Thyroid gland (tissue), 4 donors: Measurements from ENCODE around the gene EPHA3. TPM values are rescaled to one million over a fixed set of nuclear protein-coding genes. Genes with fewer than 3 reads are reported as not detected.

ENCODE experiments used
- DNase-seq, 2 donors: peaks; one replicate each; pipeline ENCODE4 v3.0.0-alpha.2; 2019
- H3K27ac ChIP-seq, 3 donors: fragments of 200-600 bp; sonication (generic); 1 replicate in 2 of 3; 2 replicates in 1 of 3; pipeline ENCODE4 v1.5.1; 2016 to 2019; ENCODE audit warnings: mild to moderate bottlenecking in 1 of 3, moderate library complexity in 1 of 3
- H3K27me3 ChIP-seq: fragments of 200-600 bp; sonication (generic); one replicate; pipeline ENCODE4 v1.5.1; 2019
- H3K36me3 ChIP-seq, 2 donors: fragments of 200-600 bp; sonication (generic); one replicate each; pipeline ENCODE4 v1.5.1; 2016 to 2019
- H3K4me1 ChIP-seq, 2 donors: fragments of 200-600 bp; sonication (generic); one replicate each; pipeline ENCODE4 v1.5.1; 2017 to 2019
- H3K4me3 ChIP-seq, 3 donors: fragments of 200-600 bp; sonication (generic); replicated peaks in 1 of 3; 1 replicate in 2 of 3; 2 replicates in 1 of 3; pipeline ENCODE4 v1.5.1; 2016; ENCODE audit warnings: mild to moderate bottlenecking in 1 of 3
- H3K9me3 ChIP-seq: fragments of 200-600 bp; sonication (generic); one replicate; pipeline ENCODE4 v1.5.1; 2017
- CTCF ChIP-seq, 6 experiments: fragments of 200-600 bp in 3 of 6; fragments of 450-650 bp in 3 of 6; sonication (generic) in 3 of 6; IDR thresholded peaks; one replicate each; pipeline ENCODE4 v1.5.1; 2016 to 2019; ENCODE audit warnings: antibody characterized with exemption in 6 of 6, mild to moderate bottlenecking in 2 of 6, inconsistent platforms in 1 of 6, moderate library complexity in 1 of 6
- POLR2A ChIP-seq, 2 donors: fragments of 450-650 bp; IDR thresholded peaks; one replicate each; pipeline ENCODE4 v1.6.1; 2017; ENCODE audit warnings: antibody characterized with exemption in 2 of 2, mild to moderate bottlenecking in 2 of 2, moderate library complexity in 1 of 2
- WGBS, 2 donors: methylation state at CpG; one replicate each; pipeline ENCODE4 v1.1.5; 2017; 5-methylcytosine and 5-hydroxymethylcytosine counted together
- intact Hi-C: fragments of 100-400 bp; cut with DNase I; formaldehyde crosslinking; loops from one replicate; pipeline ENCODE4 v1.15.1; 2023
- total RNA-seq, 4 donors: library from RNA; depleted of rRNA; stranded (reverse); fragments of >200 nt; gene quantifications; one replicate each; pipeline ENCODE4 v1.2.3, GENCODE V29; 2016

EPHA3 gene
- total RNA-seq, 4 donors from 2014 or later, result 27.3 to 41.6 (median 35.4) TPM

GRCh38 chr3:89314454-89315098 is 207.2 kb downstream of the EPHA3 start:
- Histone ChIP-seq H3K4me1 (no peaks in the 10 kb centered on the region), H3K4me3 (no peak overlapping the region), H3K9me3 (no peaks in the 10 kb centered on the region), H3K27ac (no peak overlapping the region), H3K36me3 (no peaks in the 10 kb centered on the region), H3K27me3 (no peaks in the 10 kb centered on the region)
- intact Hi-C loops, result no loop called here
- WGBS, 2 donors, result 63 to 81% methylated on average over 3 of the region's 3 CpGs
- DNase-seq, result no peak
- TF ChIP-seq CTCF (IDR thresholded peaks at IDR 0.05) (no peak), POLR2A (IDR thresholded peaks at IDR 0.05) (no peak)

DNA sequence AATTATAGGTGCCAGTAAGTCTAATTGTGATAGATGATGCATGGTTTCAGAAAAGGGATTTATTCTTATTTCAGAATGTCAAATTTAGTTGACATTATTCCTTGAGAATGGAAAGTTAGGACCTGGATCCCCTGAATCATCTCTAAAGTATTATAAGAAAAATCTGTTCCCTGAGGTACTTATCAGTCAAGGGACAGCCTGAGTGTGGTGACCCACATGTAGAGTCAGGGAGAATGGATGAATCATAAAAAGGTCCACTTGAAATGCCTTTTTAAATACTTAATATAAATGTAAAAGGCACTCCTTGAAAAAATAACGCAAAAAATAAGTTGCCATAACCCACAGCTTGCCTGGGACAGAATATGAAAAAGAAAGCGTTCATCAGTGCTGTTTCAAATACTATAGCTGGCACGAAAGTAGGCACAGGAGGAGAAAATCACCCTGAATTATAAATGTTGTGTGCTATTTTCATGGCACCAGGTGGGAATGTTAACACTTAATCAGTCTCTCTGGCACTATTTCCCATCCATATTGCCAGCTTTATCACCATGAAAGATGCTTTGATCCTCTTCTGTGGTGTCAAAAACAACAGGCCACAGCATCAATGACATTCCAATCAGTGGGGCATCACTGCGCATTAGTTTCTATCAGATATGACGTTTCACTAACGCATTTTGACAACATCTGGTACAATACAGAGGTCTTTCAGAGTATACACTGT is 208.5 kb downstream of the EPHA3 start:
- TF ChIP-seq CTCF (IDR thresholded peaks at IDR 0.05), result no peak
- TF ChIP-seq POLR2A (IDR thresholded peaks at IDR 0.05), result no peak
- 85 to 93% methylated on average over 6 of the region's 6 CpGs for WGBS, 2 donors
- H3K27ac ChIP-seq, result no peak overlapping the region
- no peaks in the 10 kb centered on the region for H3K36me3 ChIP-seq
- H3K27me3 ChIP-seq, result no peaks in the 10 kb centered on the region
- intact Hi-C loops, result no loop called here
- no peaks in the 10 kb centered on the region for H3K9me3 ChIP-seq
- DNase-seq, result no peak
- H3K4me3 ChIP-seq, result no peak overlapping the region
- no peaks in the 10 kb centered on the region for H3K4me1 ChIP-seq

GRCh38 chr3:89320186-89320585 is 212.8 kb downstream of the EPHA3 start:
- WGBS, 2 donors, result 84 to 92% methylated on average over 2 of the region's 2 CpGs
- DNase-seq, result no peak
- Histone ChIP-seq H3K4me3 (no peak overlapping the region), H3K4me1 (no peaks in the 10 kb centered on the region), H3K27ac (no peak overlapping the region), H3K9me3 (no peaks in the 10 kb centered on the region), H3K27me3 (no peaks in the 10 kb centered on the region), H3K36me3 (no peaks in the 10 kb centered on the region)
- no peak for TF ChIP-seq CTCF (IDR thresholded peaks at IDR 0.05)
- TF ChIP-seq POLR2A (IDR thresholded peaks at IDR 0.05), result no peak
- intact Hi-C loops, result no loop called here

GRCh38 chr3:89326997-89327396 is 219.6 kb downstream of the EPHA3 start:
- no peaks in the 10 kb centered on the region for H3K4me1 ChIP-seq
- no peaks in the 10 kb centered on the region for H3K9me3 ChIP-seq
- H3K27me3 ChIP-seq, result no peaks in the 10 kb centered on the region
- intact Hi-C loops, result no loop called here
- no peak overlapping the region for H3K27ac ChIP-seq
- 94 to 98% methylated on average over 1 of the region's 1 CpG for WGBS, 2 donors
- H3K36me3 ChIP-seq, result no peaks in the 10 kb centered on the region
- no peak overlapping the region for H3K4me3 ChIP-seq
- no peak for DNase-seq
- TF ChIP-seq CTCF (IDR thresholded peaks at IDR 0.05) (no peak), POLR2A (IDR thresholded peaks at IDR 0.05) (no peak)

- no peak overlapping the region for H3K27ac ChIP-seq
- TF ChIP-seq POLR2A (IDR thresholded peaks at IDR 0.05) (no peak), CTCF (IDR thresholded peaks at IDR 0.05) (no peak)
- no peaks in the 10 kb centered on the region for H3K36me3 ChIP-seq
- no peak for DNase-seq
- intact Hi-C loops, result no loop called here
- no peaks in the 10 kb centered on the region for H3K4me1 ChIP-seq
- H3K4me3 ChIP-seq, result no peak overlapping the region
- no peaks in the 10 kb centered on the region for H3K27me3 ChIP-seq
- no peaks in the 10 kb centered on the region for H3K9me3 ChIP-seq
- 73 to 83% methylated on average over 2 of the region's 2 CpGs for WGBS, 2 donors
Observed at GRCh38 chr3:89332386-89332785, 225.0 kb downstream of the EPHA3 start.
